ENCODE measurements around the gene RPL37. TPM values are rescaled to one million over a fixed set of nuclear protein-coding genes. Genes with fewer than 3 reads are reported as not detected.

The RPL37 gene
- total and polyA plus RNA-seq, 9 of the 15 experiments (the other 6 are each of a cell fraction or from before 2014, with no cell fraction given) = 2,342 to 7,963 (median 4,091) TPM

DNA sequence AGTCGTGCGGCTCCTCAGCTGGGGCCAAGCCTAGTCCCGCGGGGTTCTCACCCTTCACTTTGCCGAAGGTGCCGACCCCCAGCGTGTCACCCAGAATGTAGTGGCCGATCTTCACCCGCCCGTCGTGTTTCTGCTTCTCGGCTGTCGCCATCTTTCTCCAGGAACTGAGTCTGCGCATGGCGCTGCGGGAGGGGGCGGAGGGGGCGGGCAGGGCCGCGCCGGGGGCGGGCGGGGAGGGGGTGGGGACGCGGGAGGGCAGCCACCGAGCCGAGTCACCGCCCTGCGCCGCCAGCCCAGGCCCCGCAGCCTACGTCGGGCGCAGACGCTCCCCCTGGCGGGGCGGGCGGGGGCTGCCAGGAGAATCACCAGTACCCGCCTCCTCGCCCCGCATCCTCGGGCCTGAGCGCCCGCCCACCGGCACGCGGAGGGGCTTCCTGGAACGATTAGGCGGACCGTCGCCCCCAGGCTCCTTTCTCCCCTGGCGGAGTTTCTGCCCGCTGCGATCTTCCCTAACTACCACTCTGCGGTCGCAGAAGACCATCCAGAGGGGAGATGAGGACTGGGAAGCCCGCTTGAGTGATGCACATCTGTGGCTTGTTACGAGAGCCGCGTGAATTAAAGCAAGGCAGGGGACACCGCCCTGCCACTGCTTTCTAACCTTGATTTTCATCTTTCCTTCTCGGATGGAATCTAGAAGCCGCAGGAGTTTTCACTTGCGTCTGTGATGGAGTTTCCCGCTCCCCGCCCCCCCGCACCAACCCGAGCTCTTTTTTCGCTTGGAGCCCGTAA is 36.8 kb downstream of the RPL37 start, which contains the start of gene PRKAA1 (continued):
- TF ChIP-seq, protein P1, sequence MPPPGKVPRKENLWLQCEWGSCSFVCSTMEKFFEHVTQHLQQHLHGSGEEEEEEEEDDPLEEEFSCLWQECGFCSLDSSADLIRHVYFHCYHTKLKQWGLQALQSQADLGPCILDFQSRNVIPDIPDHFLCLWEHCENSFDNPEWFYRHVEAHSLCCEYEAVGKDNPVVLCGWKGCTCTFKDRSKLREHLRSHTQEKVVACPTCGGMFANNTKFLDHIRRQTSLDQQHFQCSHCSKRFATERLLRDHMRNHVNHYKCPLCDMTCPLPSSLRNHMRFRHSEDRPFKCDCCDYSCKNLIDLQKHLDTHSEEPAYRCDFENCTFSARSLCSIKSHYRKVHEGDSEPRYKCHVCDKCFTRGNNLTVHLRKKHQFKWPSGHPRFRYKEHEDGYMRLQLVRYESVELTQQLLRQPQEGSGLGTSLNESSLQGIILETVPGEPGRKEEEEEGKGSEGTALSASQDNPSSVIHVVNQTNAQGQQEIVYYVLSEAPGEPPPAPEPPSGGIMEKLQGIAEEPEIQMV (tag; conservative IDR thresholded peaks at IDR 0.05; ENCODE audit: low read depth) = 0 out of 2 replicates have a peak, but pooled peaks have one; percentile 7
- TF ChIP-seq PPARD (CRISPR knock-in tag; IDR thresholded peaks at IDR 0.05) (no peak), EP300 (IDR thresholded peaks at IDR 0.05; ENCODE audit: low read length) (no peak; the same call in 1 of the 2 replicates), ZBTB1 (CRISPR knock-in tag; IDR thresholded peaks at IDR 0.05; ENCODE audit: borderline replicate concordance, low read depth) (peak; percentile 84; the same call in 1 of the 2 replicates), ZNF384 (IDR thresholded peaks at IDR 0.05; ENCODE audit: low read depth, low read length) (peak; percentile 24; the same call in 1 of the 2 replicates), NR2C2 (CRISPR knock-in tag; IDR thresholded peaks at IDR 0.05) (peak; percentile 50; the same call in 1 of the 2 replicates), NR2C2 (tag; IDR thresholded peaks at IDR 0.05) (peak; percentile 51; the same call in 1 of the 2 replicates), XRCC5 (IDR thresholded peaks at IDR 0.05; ENCODE audit: low read depth, low read length) (peak; percentile 64; the same call in 1 of the 2 replicates), RAD51 (IDR thresholded peaks at IDR 0.05; ENCODE audit: borderline replicate concordance, low read depth) (no peak), FOXK2 (conservative IDR thresholded peaks at IDR 0.05 in 1 of 2, IDR thresholded peaks at IDR 0.05 in 1 of 2; ENCODE audit: low read depth in 2 of 2) (no peak; a peak in 1 of 4 replicates), NR1H2 (CRISPR knock-in tag; IDR thresholded peaks at IDR 0.05) (no peak), NFYB (IDR thresholded peaks at IDR 0.05; ENCODE audit: extremely low read depth, insufficient read length) (no peak), NFE2 (IDR thresholded peaks at IDR 0.05; ENCODE audit: low read depth) (peak; percentile 42; the same call in 1 of the 2 replicates), ATF7 (IDR thresholded peaks at IDR 0.05) (0 out of 2 replicates have a peak, but pooled peaks have one; percentile 40), ZNF444 (CRISPR knock-in tag; IDR thresholded peaks at IDR 0.05) (no peak), BDP1 (IDR thresholded peaks at IDR 0.05; ENCODE audit: insufficient read depth, insufficient read length) (no peak), NR3C1 (CRISPR knock-in tag; IDR thresholded peaks at IDR 0.05) (0 out of 2 replicates have a peak, but pooled peaks have one; percentile 21), ZNF232 (CRISPR knock-in tag; IDR thresholded peaks at IDR 0.05) (0 out of 2 replicates have a peak, but pooled peaks have one; percentile 29), KLF1 (tag; IDR thresholded peaks at IDR 0.05) (peak; percentile 64; the same call in 1 of the 2 replicates), EP400 (IDR thresholded peaks at IDR 0.05) (peak; percentile 76), ZNF57 (CRISPR knock-in tag; IDR thresholded peaks at IDR 0.05) (no peak), ELF1 (tag; IDR thresholded peaks at IDR 0.05) (peak; percentile 83), GTF2F1 (IDR thresholded peaks at IDR 0.05; ENCODE audit: low read depth, low read length) (0 out of 2 replicates have a peak, but pooled peaks have one; percentile 69), L3MBTL2 (IDR thresholded peaks at IDR 0.05) (peak; percentile 90)
